ENCODE measurements around the gene FAM162B.
"Not testable (repeated sequence)": the region's sequence is repeated elsewhere in the genome, so short reads cannot be mapped to it uniquely, and the experiment has no call there.

The FAM162B gene

GRCh38 chr6:116714761-116715160 lies 50.8 kb downstream of the FAM162B start:
- no peak for DNase-seq

- DNase-seq, result no peak
Observed at GRCh38 chr6:116714296-116714695, 51.2 kb downstream of the FAM162B start.

- DNase-seq, result no peak
Observed at GRCh38 chr6:116705917-116706316, 59.6 kb downstream of the FAM162B start.

- DNase-seq, result not testable (repeated sequence)
Observed at GRCh38 chr6:116703888-116704287, 61.6 kb downstream of the FAM162B start.

All from activated effector memory CD4-positive, alpha-beta T cell treated with Interleukin-2 at 50 U/mL for 16 hours (primary cell).